ENCODE data around the gene MOGAT1. TPM values are rescaled to one million over a fixed set of nuclear protein-coding genes. Genes with fewer than 3 reads are reported as not detected.

The MOGAT1 gene
- total and polyA plus RNA-seq, 2 of the 13 experiments (the other 11 are each of a cell fraction or from before 2014, with no cell fraction given) = 0.98 to 4.3 TPM

- TF ChIP-seq ZNF687 (CRISPR knock-in tag; IDR thresholded peaks at IDR 0.05) (peak; percentile 69), MEIS2 (CRISPR knock-in tag; IDR thresholded peaks at IDR 0.05) (peak; percentile 96), ZNF414 (CRISPR knock-in tag; IDR thresholded peaks at IDR 0.05) (peak; percentile 85; the same call in 1 of the 2 replicates), ZNF556 (CRISPR knock-in tag; IDR thresholded peaks at IDR 0.05; ENCODE audit: borderline replicate concordance) (no peak), ZBTB33 (CRISPR knock-in tag; IDR thresholded peaks at IDR 0.05) (peak; percentile 54; the same call in 1 of the 2 replicates), ZNF703 (CRISPR knock-in tag; IDR thresholded peaks at IDR 0.05; ENCODE audit: borderline replicate concordance) (no peak; the same call in 1 of the 2 replicates), ZSCAN12 (CRISPR knock-in tag; IDR thresholded peaks at IDR 0.05) (0 out of 2 replicates have a peak, but pooled peaks have one; percentile 68), RNF2 (conservative IDR thresholded peaks at IDR 0.05; ENCODE audit: low read depth) (no peak), SMYD3 (CRISPR knock-in tag; IDR thresholded peaks at IDR 0.05) (peak; percentile 80; the same call in 1 of the 2 replicates), ISX (CRISPR knock-in tag; conservative IDR thresholded peaks at IDR 0.05) (no peak), PPARG (CRISPR knock-in tag; conservative IDR thresholded peaks at IDR 0.05) (peak; percentile 71), HCFC1 (IDR thresholded peaks at IDR 0.05; ENCODE audit: low read depth, low read length) (no peak), PCBP2 (optimal IDR thresholded peaks at IDR 0.05; ENCODE audit: low read depth, low read length, poor library complexity, severe bottlenecking) (no peak), ZNF670 (CRISPR knock-in tag; IDR thresholded peaks at IDR 0.05; ENCODE audit: borderline replicate concordance) (peak; percentile 83), ZNF552 (CRISPR knock-in tag; IDR thresholded peaks at IDR 0.05; ENCODE audit: borderline replicate concordance) (no peak; the same call in 1 of the 2 replicates), SMARCE1 (IDR thresholded peaks at IDR 0.05; ENCODE audit: borderline replicate concordance) (no peak), ARNT2 (CRISPR knock-in tag; IDR thresholded peaks at IDR 0.05; ENCODE audit: low read depth) (peak; percentile 78), THAP8 (CRISPR knock-in tag; IDR thresholded peaks at IDR 0.05; ENCODE audit: borderline replicate concordance) (no peak), MBD4 (IDR thresholded peaks at IDR 0.05; ENCODE audit: borderline replicate concordance, low read length) (no peak), KDM4B (CRISPR knock-in tag; IDR thresholded peaks at IDR 0.05) (peak; percentile 21; the same call in 1 of the 2 replicates), NCOA1 (CRISPR knock-in tag; IDR thresholded peaks at IDR 0.05) (no peak; the same call in none of the 2 replicates), GTF2F1 (IDR thresholded peaks at IDR 0.05; ENCODE audit: low read length) (peak; percentile 14; the same call in 1 of the 2 replicates), ZNF619 (CRISPR knock-in tag; IDR thresholded peaks at IDR 0.05) (peak; percentile 72; the same call in 1 of the 2 replicates)
Measured at GRCh38 chr2:222709191-222709891, 37.9 kb downstream of the MOGAT1 start (continued).

Measured in HepG2 (cell line).